GM19351 (cell line): ENCODE data around the gene DDX20.
"Not testable (repeated sequence)": the region's sequence is repeated elsewhere in the genome, so short reads cannot be mapped to it uniquely, and the experiment has no call there.

Source experiments
- ATAC-seq: cut with Tn5 transposase; IDR thresholded peaks from one replicate; pipeline ENCODE4 v1.9.1; 2021; ENCODE audit warnings: mild to moderate bottlenecking, moderate library complexity; ENCODE audit not compliant: unreplicated experiment

The DDX20 gene

DNA sequence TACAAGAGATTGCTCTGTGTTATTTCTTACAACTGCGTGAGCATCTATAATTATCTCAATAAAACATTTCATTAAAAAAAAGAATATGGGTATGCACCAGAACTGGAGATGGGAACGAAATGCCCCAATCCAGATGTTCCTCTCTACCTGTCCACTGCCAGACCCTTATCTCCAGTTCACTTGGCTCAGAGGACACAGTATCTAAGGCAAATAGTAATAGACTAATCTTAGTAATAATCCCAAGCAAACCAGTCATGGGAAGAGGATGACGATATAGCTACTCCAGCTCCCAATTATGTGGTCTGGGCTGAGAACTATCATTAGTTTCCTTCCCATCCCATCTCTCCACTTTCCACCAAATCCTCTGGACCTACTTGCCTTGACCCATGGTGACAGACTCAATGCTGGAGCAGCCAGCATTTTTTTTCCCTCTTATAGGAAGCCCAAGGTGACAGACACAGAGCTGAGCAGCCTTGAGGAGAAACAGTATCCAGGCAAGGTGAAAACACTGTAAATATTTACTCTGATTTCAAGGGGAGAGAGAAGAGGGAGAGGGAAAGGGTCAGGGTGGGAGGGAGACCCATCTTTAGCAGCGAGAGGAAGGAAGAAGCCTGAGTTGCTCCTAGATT is 28.7 kb downstream of the DDX20 start:
- no peak for ATAC-seq

DNA sequence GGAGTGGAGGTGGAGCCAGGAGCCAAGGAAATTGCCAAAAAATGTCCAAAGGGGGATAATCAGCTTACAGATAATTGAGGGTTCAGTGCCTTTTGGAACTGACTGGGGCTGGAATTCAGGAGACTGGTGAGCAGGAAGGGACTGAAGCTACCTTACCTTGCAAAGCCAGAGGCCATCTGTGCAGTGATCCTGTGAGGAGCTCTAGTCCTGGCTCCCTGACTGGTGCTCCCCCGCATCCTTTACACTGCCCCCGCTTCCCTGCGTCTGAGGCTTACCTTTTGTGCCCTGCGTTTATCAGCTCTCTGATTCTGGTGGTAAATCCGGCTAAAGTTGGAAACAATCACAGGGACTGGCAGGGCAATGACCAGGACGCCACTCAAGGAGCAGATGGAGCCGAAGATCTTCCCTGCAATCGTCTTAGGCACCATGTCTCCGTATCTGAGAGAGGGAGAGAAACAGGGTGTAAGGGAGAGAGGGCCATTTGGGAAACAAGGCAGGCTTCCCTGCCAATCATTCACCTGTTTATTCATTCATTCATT is 31.0 kb downstream of the DDX20 start:
- no peak for ATAC-seq

DNA sequence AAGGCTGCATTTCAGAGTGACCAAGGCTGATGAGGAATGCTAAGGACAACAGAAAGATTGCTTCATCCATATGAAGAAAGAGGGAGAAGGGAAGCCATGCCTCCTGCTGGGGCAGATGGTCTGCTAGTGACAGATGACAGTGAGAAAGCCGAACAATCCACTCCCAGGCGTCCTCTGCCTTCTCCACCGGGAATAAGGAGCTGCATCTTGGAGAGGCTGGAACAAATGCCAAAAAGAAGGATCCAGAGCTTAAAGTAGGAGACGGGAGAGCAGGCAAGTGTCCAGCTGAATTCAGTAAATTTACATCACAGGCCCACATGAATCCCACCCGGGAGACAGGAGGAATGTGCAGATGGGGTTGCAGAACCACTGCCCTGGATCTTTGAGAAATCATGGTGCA is 33.4 kb downstream of the DDX20 start:
- ATAC-seq = no peak

DNA sequence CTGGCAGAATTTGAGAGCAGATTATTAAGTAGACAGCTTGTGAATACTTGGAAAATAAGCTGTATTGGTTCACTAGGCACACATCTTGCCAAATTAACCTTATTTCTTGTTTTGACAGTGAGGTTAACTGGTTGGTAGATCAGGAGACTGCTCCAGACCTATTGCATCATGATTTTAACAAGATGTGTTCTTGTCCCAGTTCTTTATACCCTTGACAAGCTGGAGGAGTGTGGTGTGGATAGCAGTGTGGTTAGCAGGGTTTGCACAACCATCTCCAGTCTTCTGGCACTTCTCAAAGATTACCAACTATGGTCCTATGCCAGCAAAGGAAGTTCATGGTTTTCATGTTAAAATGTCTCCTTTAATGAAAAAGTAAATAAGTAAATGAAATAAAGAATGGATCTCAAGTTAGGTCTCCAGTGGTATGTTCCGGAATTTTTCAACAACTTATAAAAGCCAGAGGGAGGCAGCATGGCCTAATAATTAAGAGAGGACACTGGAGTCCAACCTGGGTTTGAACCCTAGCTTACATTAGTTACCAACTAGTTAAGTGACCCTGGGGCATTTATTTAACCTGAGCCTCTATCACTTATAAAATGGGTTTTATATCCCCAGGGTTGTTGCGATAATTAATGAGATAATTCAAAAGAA is 34.1 kb downstream of the DDX20 start:
- ATAC-seq = no peak

DNA sequence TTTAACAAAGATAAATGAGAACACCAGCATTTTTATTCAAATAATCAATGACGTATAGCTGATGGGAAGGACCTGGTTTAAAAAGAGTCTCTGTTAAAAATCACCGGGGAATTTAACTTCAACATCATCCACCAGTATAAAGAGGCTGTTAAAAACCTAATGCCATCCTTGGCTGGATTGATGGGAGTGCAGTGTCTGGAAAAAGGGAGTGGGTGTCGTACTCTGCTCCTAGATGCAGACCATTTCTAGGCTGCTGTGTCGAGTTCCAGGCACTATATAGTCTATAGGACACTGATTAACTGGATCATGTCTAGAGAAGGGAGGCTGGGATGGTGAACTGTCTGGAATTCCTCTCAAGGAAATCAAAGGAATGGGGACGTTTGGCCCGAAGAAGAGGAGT is 36.1 kb downstream of the DDX20 start:
- ATAC-seq = no peak

DNA sequence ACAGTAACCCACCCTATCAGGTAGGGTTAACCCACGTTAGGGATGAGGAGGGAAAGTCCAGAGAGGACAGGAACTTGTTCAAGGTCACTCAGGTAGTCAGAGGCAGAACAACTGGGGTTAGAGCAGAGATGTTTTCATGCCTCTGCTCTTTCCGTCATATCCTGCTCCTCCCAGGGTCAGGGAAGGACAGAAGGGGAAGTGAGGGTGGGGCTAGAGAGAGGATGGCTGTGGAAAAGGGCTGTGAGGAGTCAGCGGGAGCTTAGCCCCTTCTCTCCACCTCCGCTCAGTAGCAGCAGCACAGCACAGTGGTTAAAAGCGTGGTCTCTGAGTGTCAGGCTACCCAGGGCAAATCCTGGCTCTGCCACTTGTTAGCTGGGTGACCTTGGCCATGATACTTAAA is 36.5 kb downstream of the DDX20 start:
- ATAC-seq = no peak

DNA sequence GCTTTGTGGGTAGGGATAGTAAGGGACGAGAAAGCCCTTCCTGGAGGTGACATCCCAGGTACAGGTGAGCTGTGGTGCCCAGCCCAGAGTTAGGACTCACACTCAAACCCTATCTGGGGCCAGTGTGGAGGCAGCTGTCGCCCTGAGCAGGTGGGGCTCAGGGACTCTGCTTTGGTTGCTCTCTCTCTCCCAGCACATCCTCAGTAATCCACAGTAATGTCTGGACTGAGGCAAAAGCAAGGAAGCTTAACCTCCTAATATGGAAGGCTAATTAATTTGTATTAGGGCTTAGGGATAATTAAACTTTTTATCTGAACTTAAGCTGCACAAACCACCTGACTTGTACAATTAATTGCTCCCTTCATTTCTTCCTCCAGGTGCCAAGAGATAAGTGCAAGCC is 38.2 kb downstream of the DDX20 start:
- no peak for ATAC-seq

DNA sequence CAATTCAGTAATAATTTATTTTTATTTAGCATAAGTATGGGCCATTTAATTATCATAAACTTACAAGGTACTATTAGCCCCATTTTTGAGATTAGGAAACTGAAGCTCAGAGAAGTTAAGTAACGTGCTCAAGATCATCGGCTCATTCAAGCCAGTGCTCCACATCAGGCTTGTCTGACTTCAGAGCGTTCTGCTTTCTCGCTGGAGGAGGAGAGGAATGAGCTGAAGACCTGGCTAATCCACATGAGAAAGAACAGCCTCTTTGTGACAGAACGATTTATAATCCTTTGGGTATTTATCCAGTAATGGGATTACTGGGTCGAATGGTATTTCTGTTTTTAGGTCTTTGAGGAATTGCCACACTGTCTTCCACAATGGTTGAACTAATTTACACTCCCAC is 39.7 kb downstream of the DDX20 start:
- ATAC-seq = no peak

DNA sequence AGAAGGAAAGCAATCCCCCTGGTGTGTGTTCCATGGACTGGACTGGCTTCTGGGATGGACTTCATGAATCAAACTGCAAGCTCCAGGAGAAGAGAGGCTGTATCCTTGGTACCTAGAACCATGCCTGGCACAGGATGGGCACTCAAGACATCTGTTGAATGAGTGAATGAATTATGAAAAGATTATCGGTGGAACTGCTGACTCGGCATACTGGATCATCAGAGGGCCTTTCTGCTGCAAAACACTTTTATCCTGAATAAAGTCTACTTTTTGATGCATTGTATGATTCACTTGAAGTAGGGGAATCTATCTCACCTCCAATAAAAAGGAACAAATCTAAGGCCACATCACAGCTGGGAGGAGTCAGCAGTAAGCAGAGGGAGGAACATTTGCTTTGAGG is 42.9 kb downstream of the DDX20 start:
- no peak for ATAC-seq

DNA sequence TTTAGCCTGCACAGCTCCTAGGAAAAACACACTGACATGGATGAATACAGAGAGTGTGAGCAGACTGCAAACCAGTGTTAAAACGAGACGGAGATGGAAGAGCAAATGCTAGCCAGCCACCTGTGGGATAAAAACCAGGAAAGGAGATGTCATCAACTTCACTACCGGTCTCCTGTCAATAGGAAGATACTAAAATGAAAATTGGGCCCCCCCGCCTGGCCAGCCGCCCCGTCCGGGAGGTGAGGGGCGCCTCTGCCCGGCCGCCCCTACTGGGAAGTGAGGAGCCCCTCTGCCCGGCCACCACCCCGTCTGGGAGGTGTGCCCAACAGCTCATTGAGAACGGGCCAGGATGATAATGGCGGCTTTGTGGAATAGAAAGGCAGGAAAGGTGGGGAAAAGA is 44.0 kb downstream of the DDX20 start:
- not testable (repeated sequence) for ATAC-seq

DNA sequence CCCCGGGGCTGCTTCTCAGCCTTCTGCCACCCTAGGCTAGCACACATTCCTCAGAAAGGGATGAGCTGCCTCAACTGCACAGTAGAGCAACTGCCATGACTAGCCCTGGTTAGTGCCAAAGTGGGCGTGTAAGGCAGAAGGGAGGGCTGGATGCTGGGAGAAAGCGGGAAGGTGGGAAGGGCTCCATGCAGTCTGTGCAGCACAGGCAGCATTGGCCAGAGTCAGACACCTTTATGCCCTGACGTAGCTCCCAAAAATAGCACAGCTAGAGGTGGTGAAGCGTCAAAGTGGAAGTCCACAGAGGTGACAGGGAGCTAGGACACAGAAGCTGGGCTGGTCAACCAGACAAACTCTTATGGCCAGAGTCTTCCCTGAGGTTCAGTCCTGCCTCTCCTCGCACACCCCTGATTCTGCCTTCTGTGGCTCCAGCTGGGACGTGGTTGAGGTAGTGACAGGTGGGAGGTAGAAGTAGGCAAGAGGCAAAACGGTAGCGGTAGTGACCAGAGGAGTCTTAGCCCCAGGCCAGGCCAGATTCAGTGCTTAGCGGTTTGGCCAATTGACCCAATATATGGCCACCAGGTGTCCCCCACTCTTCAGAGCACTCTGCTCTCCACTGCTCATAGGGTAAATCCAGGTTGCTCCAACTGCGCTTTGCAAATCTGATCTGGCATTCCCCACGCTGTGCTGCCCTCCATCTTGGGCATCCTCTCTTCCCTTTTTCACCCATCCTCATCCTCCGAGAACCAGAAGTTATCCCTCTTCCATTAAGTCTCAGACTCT is 45.6 kb downstream of the DDX20 start:
- ATAC-seq = no peak

DNA sequence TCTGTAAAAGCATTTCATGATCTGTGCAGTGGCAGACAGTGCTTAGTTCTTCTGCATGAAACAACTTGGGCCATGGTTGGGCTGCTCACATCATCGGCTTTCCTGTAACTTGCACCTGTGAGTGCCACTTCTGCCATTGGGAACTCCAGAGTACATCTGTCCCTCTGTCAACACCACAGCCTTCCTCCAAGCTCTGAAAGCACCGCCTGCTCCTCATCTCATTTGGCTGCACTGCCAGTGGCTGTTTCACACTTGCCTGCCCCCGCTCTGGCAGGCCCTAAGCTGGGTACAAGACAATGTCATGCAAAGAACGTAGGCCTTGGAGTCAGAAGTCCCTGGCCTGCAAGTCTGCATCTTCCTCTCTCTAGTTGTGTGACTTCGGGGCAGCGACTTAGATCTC is 46.4 kb downstream of the DDX20 start:
- ATAC-seq = no peak

DNA sequence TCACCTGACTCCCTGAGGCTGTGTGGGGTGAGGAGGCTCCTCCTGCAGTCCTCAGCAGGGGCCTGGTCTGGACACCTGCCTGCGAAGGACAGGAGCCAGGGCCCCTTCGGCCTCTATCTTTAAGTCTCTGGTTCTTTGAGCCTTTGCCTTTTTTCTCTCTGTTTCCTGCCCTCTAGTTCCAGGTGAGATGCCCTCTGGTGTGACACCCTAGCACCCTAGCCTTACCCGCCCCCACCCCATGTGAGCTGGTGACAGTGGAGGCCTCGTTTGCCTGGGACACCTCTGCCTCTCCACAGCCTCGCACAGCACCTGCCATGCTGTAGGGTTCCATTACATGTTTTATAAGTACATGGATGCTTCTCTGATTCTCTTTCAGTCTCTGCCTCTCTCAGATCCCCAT is 47.3 kb downstream of the DDX20 start:
- ATAC-seq = no peak

DNA sequence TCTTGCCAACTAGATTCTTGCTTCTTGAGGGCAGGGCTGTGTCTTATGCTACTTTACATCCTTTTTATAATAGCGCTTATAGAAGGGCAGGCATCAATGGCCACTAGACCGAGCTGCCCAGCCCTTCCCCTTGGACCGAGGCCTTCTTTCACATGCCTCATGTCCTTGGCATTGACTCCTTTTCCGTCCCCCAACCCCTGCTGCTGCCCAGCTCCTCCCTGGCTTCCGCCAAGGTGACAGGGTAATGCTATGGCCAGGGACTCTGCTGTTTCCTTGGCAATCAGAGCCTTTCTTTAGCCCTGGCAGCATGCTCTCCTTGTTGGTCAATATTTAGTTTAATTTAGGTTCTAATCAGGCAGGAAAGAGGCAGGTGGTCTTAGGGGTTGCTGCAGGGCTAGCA is 48.2 kb downstream of the DDX20 start:
- ATAC-seq = no peak

DNA sequence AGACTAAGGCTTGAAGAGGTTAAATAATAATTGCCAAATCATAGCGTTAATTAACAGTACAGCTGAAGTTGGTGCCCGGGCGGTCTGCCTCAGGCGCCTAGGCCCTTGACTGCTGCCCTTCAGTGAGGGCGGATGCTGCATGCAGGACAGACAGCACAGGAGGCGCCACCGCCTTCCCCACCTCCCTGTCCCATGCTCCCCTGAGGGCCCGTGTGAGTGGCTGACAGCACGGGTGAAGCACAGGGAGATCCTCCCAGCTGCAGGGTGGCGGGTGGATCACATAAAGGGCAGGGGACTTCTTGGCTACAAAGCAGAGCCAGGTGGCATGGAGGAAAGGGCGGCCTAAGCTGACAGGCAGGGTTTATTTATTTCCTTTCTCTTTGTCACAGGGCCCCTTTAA is 49.1 kb downstream of the DDX20 start:
- ATAC-seq = no peak

DNA sequence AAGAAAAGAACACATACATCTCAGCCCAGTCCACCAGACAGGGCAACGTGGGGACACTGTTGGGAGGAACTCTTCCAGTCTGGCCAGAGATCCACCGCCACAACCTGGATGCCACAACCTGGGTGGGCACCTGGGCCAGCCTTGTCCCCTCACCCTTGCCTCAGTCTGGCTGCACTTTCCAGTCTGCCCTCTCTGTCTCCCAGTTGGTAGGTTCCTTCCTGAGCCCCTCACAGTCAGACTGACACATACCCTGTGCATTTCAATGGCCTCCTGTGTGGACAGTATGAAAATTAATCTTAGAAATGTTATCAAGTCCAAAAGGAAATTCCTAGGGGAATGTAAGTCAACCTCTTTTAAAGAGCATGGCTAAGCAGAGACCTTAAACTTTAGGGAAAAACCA is 49.5 kb downstream of the DDX20 start:
- ATAC-seq = no peak

DNA sequence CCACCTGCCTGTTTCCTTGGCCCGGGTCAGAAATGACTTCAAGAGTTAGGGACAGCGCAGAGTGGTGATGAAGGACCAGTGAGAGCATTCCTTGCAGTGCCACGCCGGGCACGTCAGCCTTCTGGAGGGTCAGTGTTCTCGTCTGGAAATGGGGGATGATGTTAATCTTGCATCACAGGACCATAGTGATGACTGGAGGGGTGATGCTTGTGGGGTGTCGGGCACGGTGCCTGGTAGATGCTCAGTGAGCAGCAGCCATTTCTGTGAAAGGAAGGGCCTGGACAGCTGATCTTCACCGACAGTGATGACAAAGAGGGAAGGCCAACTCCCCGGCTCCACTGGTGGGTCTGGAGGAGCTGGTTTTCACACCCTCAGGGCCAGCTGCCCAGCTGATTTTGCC is 56.2 kb downstream of the DDX20 start:
- ATAC-seq = no peak

DNA sequence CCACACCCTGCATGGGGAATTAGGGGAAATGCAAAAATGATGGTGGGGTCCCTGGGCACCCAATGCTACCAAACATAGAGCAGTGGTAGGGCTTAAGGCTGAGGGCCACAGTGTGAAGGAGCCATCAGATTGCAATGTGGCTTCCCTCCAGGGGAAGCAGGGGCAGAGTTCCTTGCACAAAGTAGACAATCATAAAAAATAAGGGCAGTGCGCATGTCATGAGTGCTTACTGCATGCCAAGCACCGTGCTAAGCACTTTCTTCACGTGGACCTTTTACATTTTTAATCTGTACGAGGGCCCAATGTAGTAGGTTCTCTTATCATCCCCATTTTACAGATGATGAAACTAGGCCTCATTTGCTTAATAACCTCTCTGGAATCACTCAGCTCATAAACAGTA is 56.6 kb downstream of the DDX20 start:
- ATAC-seq = no peak

DNA sequence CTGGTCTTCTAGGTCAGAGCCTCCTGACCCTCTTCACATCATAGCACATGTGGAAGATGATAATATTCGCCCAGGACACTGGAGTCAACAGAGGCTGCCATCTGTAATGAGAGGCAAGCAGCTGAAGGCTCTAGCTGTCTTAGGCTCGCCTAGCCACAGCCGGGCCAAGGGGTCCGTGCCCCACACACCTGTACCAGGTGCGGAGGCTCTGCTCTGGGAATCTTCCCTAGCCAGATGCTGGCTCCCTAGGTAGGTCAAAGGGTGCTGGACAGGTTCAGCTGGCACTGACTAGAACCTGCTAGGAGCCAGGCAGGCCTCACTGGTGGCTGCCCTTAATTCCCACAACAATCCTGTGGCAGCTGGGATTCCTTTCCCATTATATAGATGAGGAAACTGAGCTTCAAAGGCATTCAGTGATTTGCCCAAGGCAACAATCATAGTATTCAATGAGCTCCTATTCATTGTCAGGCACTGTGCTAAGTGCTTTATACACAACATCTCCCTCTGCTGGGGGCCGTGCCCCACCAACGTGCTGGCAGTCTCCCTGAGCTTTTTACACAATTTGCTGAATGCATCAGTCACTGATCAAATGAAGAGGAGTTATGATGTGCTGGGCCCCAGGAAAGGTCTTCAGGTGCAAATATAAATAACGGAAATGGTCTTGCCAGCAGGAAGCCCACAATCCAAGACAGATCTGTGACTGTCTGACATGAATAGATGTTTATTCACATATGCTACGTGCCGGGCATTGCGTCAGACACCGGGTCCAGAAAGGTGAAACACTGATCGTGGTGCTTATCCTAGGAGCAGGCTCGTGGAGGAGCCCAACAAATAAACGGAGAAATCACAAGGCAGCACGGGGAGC is 58.0 kb downstream of the DDX20 start:
- ATAC-seq = no peak

DNA sequence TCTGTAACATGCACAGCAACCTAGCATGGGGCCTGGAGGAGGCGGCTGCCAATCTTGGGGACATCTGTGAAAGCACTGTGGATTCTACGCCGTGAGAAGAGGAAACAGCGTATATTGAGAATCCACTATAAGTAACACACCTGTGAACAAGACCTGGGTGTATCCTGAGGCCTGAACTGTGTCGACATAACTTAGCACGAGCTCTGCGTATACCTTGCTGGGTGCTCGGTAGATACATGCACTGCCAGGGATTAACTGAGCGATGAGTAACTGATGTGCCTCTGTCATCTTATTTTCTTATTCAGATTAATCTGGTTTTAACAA is 58.6 kb downstream of the DDX20 start:
- no peak for ATAC-seq

DNA sequence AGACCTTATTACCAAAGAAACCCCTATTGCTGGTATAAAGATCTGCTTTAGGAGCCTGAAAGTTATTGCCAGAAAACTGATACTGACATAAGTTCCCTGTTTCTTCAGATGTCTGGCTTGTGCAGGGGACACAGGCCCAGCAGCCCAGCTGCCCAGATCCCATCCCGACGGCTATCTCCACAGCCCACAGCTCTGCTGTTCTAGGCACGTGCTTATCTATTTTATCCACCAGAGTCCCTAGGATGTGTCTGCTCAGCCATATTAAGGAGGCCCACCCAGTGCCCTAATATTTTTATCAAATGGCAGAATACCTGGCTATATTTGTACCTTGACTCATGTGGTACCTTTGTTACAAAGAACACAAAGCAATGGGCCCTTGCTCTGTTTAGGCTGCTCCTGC is 58.9 kb downstream of the DDX20 start:
- ATAC-seq = no peak
